OCI-LY7 (cell line): ENCODE results near the gene ACTA2. TPM values are rescaled to one million over a fixed set of nuclear protein-coding genes. Genes with fewer than 3 reads are reported as not detected.
A peak's percentile ranks its signal among the peaks of the same experiment; 100 is the strongest.

Source experiments
- BruUV-seq: library from RNA; stranded (reverse); fragments of 400-500 nt; replicated peaks from 2 replicates; lab custom pipeline; 2021; lab: Mats Ljungman, UMichigan
- CTCF ChIA-PET: fragments of 300-600 bp; sonication (Branson Sonifier 250); formaldehyde crosslinking; loops from one replicate; lab custom pipeline; 2022; ENCODE audit warnings: antibody characterized with exemption; ENCODE audit not compliant: unreplicated experiment; lab: Charles Lee
- POLR2A ChIA-PET: fragments of 300-600 bp; sonication (Branson Sonifier 250); formaldehyde crosslinking; loops from one replicate; lab custom pipeline; 2022; ENCODE audit warnings: antibody characterized with exemption; lab: Charles Lee
- DNase-seq: peaks from one replicate; pipeline ENCODE4 v3.0.0-alpha.2; 2015; ENCODE audit warnings: low spot score
- H2AFZ ChIP-seq: fragments of 200-600 bp; sonication (generic), shearing (Covaris generic); 2 replicates; pipeline ENCODE4 v1.6.1; 2014; ENCODE audit warnings: mild to moderate bottlenecking, antibody characterized with exemption, low read length, moderate library complexity
- H3K27ac ChIP-seq: fragments of 200-600 bp; sonication (generic); 2 replicates; pipeline ENCODE4 v1.5.1; 2014; ENCODE audit warnings: mixed run types, low read depth, mild to moderate bottlenecking, moderate library complexity, low read length, inconsistent platforms; ENCODE audit not compliant: poor library complexity, severe bottlenecking
- H3K36me3 ChIP-seq: fragments of 200-600 bp; sonication (generic); 2 replicates; pipeline ENCODE4 v1.6.1; 2014; ENCODE audit warnings: mild to moderate bottlenecking, antibody characterized with exemption, low read length, moderate library complexity, mixed read lengths; ENCODE audit not compliant: insufficient read depth
- H3K4me1 ChIP-seq: fragments of 200-600 bp; sonication (generic); 2 replicates; pipeline ENCODE4 v1.5.1; 2014; ENCODE audit warnings: mild to moderate bottlenecking, low read length; ENCODE audit not compliant: insufficient read depth, poor library complexity, severe bottlenecking
- H3K4me2 ChIP-seq: fragments of 200-600 bp; sonication (generic); 2 replicates; pipeline ENCODE4 v1.6.1; 2014; ENCODE audit warnings: mild to moderate bottlenecking, low read length
- H3K4me3 ChIP-seq: fragments of 200-600 bp; sonication (generic); 2 replicates; pipeline ENCODE4 v1.5.1; 2014; ENCODE audit warnings: mild to moderate bottlenecking, low read depth, low read length; ENCODE audit not compliant: poor library complexity, severe bottlenecking
- H3K79me2 ChIP-seq: fragments of 200-600 bp; sonication (generic); 2 replicates; pipeline ENCODE4 v1.6.1; 2016; ENCODE audit warnings: low read depth, mild to moderate bottlenecking, low read length, moderate library complexity, mixed read lengths; ENCODE audit not compliant: insufficient read depth
- H3K9me2 ChIP-seq: fragments of 200-600 bp; sonication (generic); 2 replicates; pipeline ENCODE4 v1.6.1; 2016; ENCODE audit warnings: mild to moderate bottlenecking, low read length, mixed read lengths; ENCODE audit not compliant: insufficient read depth
- H3K9me3 ChIP-seq: fragments of 200-600 bp; sonication (generic); 2 replicates; pipeline ENCODE4 v1.6.1; 2014; ENCODE audit warnings: mild to moderate bottlenecking, mixed run types, low read length, mixed read lengths
- H4K20me1 ChIP-seq: fragments of 200-600 bp; sonication (generic); 2 replicates; pipeline ENCODE4 v1.6.1; 2014; ENCODE audit warnings: mild to moderate bottlenecking, antibody characterized with exemption, low read length, moderate library complexity, mixed read lengths; ENCODE audit not compliant: insufficient read depth
- EZH2phosphoT487 ChIP-seq: fragments of 200-600 bp; sonication (generic); IDR thresholded peaks from 2 replicates; pipeline ENCODE4 v1.6.1; 2018; ENCODE audit warnings: low read depth, borderline replicate concordance, mild to moderate bottlenecking, mixed run types, antibody characterized with exemption, low read length, moderate library complexity, mixed read lengths
- intact Hi-C: fragments of 100-400 bp; cut with micrococcal nuclease; formaldehyde crosslinking; loops from one replicate; pipeline ENCODE4 v1.10.0; 2022; ENCODE audit not compliant: unreplicated experiment
- total RNA-seq, 2 experiments: library from RNA; depleted of rRNA in 1 of 2; stranded (reverse); fragments of >200 nt in 1 of 2; shearing (Covaris generic) in 1 of 2; gene quantifications; 2 replicates each; pipeline ENCODE4 v1.2.3, GENCODE V29; 2014 to 2022
- TF ChIP-seq, protein P1 (sequence below): fragments of 200-600 bp; sonication (generic); conservative IDR thresholded peaks from 2 replicates; pipeline ENCODE4 v1.5.1; 2014; ENCODE audit warnings: mild to moderate bottlenecking, antibody characterized with exemption, low read length, moderate library complexity, mixed read lengths

ACTA2 gene
- total RNA-seq, 2 experiments from 2014 or later: 1.4 to 3.3 TPM

DNA sequence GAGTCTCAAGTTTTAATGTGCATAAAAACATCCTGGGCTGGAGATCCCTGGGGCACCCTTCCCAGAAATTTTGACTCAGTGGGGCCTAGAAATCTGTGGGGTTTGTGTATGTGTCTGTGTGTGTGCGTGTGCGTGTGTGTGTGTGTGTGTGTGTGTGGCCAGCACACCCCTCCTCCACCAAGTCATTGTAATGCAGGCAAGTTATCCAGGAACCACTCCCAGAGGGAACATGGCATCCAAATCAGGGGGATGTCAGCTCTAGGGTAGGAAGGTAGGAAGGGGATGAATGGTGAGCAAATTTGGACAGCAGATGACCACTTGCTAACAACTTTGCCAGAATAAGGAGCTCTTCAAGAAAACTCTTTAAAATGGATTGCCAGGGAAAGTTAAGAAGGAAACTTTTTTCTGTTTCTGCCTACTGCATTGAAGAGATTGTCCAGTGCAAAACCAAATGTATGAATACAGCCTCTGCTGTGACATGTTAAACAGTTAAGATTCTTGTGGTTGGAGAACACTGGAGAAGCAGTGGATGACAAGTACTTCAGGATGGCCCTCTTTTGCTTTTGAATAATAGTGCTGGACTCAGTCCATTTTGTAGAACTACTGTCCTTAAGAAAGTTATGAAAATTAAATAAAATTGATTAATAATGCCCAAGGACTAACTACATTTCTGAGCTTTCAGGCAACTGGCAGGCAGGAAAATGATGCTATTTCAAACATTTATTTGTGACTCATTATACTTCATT, 60.2 kb downstream of the ACTA2 start:
- Histone ChIP-seq H3K4me1 (peaks cover 65% of the 10 kb centered on the region), H3K9me3 (no peaks in the 10 kb centered on the region), H3K36me3 (peaks cover 43% of the 10 kb centered on the region), H3K9me2 (no peaks in the 10 kb centered on the region), H3K27ac (no peak overlapping the region), H3K4me2 (no peak overlapping the region), H2AFZ (no peak overlapping the region), H3K4me3 (no peak overlapping the region), H3K79me2 (peaks cover 85% of the 10 kb centered on the region), H4K20me1 (no peaks in the 10 kb centered on the region; the same call in 1 of the 2 replicates)
- BruUV-seq: no TSS peak
- ChIA-PET POLR2A (interaction anchor here (0.9 to 17.8 kb wide), 8 partner anchors 7 to 51 kb away, joined by 3 to 201 read pairs (median 4); partner anchors contain the start of gene STAMBPL1), CTCF (interaction anchor here (1.0 kb wide), 1 partner anchor 9 kb away, joined by 3 read pairs; no protein-coding TSS in a partner anchor)
- TF ChIP-seq, protein P1, sequence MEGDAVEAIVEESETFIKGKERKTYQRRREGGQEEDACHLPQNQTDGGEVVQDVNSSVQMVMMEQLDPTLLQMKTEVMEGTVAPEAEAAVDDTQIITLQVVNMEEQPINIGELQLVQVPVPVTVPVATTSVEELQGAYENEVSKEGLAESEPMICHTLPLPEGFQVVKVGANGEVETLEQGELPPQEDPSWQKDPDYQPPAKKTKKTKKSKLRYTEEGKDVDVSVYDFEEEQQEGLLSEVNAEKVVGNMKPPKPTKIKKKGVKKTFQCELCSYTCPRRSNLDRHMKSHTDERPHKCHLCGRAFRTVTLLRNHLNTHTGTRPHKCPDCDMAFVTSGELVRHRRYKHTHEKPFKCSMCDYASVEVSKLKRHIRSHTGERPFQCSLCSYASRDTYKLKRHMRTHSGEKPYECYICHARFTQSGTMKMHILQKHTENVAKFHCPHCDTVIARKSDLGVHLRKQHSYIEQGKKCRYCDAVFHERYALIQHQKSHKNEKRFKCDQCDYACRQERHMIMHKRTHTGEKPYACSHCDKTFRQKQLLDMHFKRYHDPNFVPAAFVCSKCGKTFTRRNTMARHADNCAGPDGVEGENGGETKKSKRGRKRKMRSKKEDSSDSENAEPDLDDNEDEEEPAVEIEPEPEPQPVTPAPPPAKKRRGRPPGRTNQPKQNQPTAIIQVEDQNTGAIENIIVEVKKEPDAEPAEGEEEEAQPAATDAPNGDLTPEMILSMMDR: no peak
- TF ChIP-seq EZH2phosphoT487: no peak
- intact Hi-C loops: no loop called here
- DNase-seq: no peak

DNA sequence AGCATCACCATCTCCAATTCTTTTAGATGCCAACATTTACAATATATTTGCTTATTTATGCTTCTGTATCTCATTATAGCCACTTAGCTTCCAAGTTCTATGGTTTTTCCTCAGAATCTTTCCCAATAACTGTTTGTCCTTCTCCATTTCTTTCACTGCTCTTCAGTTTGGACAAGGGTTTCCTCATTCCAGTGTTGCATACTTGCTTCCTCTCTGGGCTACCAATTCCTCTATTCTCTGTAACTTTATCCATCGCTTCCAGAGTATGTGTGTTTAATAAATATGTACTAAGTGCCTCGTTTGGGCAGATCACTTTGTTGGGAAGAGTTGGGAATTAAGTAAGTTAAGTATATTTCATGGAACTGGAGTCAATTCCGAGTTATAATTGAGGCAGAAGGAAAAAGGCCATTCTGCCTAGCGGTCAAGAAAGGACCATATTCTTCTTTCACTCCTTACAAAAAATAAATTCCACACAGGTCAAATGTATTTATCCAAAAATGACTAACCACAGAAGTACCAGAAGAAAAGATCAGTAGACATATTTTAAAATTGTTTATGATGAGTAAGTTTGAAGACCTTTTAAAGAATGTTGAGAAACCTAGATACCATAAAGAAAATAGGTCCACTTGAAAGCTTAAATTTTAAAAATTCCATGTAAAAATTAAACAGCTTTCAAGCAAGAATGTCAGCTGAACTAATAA, 61.7 kb downstream of the ACTA2 start:
- Histone ChIP-seq H3K9me2 (no peaks in the 10 kb centered on the region), H3K79me2 (peaks cover 85% of the 10 kb centered on the region), H3K36me3 (peaks cover 33% of the 10 kb centered on the region), H3K4me1 (peaks cover 68% of the 10 kb centered on the region), H2AFZ (no peak overlapping the region), H3K4me2 (peak overlapping the region; percentile 92; the same call in 1 of the 2 replicates), H3K27ac (no peak overlapping the region), H3K4me3 (no peak overlapping the region), H4K20me1 (no peaks in the 10 kb centered on the region; the same call in 1 of the 2 replicates), H3K9me3 (no peaks in the 10 kb centered on the region)
- TF ChIP-seq, protein P1: no peak
- TF ChIP-seq EZH2phosphoT487: no peak
- DNase-seq: no peak
- ChIA-PET CTCF (no interaction called here), POLR2A (interaction anchor here (3.7 to 17.8 kb wide), 2 partner anchors 9 to 12 kb away, joined by 15 to 201 read pairs; partner anchors contain the start of gene STAMBPL1)
- intact Hi-C loops: no loop called here
- no TSS peak for BruUV-seq
